Stimulated activated CD4-positive, alpha-beta T cell treated with anti-CD3 and anti-CD28 coated beads, Interleukin-15, amount 100 ng/mL, for 1 hour (primary cell): ENCODE data around the gene QKI.

ENCODE experiments used
- DNase-seq, 2 donors: peaks; one replicate each; pipeline ENCODE4 v3.0.0-alpha.2; 2020; ENCODE audit warnings: low read depth in 1 of 2, low spot score in 1 of 2

QKI gene

GRCh38 chr6:163527291-163527690 is 112.8 kb downstream of the QKI start:
- no peak for DNase-seq

GRCh38 chr6:163529605-163530004 is 115.1 kb downstream of the QKI start:
- DNase-seq: no peak

- DNase-seq: no peak
These were observed 115.9 kb downstream of the QKI start for GRCh38 chr6:163530406-163530805.

- DNase-seq: no peak
These were observed 116.6 kb downstream of the QKI start for GRCh38 chr6:163531122-163531521.

GRCh38 chr6:163532526-163533078 is 118.1 kb downstream of the QKI start:
- no peak for DNase-seq

GRCh38 chr6:163533443-163533842 is 118.9 kb downstream of the QKI start:
- no peak for DNase-seq

- DNase-seq: no peak
These were observed 122.3 kb downstream of the QKI start for GRCh38 chr6:163536770-163537169.

- no peak for DNase-seq
These were observed 123.8 kb downstream of the QKI start for GRCh38 chr6:163538331-163538730.

- DNase-seq: no peak
These were observed 124.7 kb downstream of the QKI start for GRCh38 chr6:163539101-163539762.

GRCh38 chr6:163543321-163543720 is 128.8 kb downstream of the QKI start:
- DNase-seq: no peak

- DNase-seq: no peak
These were observed 130.9 kb downstream of the QKI start for GRCh38 chr6:163545370-163545769.

- DNase-seq: no peak
These were observed 132.8 kb downstream of the QKI start for GRCh38 chr6:163547287-163547686.

- no peak for DNase-seq
These were observed 134.1 kb downstream of the QKI start for GRCh38 chr6:163548624-163549023.

- DNase-seq: no peak
These were observed 139.5 kb downstream of the QKI start for GRCh38 chr6:163554032-163554431.

- peak; percentile 22 to 37 for DNase-seq
These were observed 140.1 kb downstream of the QKI start for GRCh38 chr6:163554663-163555062.

GRCh38 chr6:163559661-163560060 is 145.1 kb downstream of the QKI start:
- no peak for DNase-seq

GRCh38 chr6:163563318-163563717 is 148.8 kb downstream of the QKI start:
- no peak for DNase-seq

GRCh38 chr6:163564534-163564933 is 150.0 kb downstream of the QKI start:
- DNase-seq: no peak

GRCh38 chr6:163565140-163565539 is 150.6 kb downstream of the QKI start:
- DNase-seq: no peak

GRCh38 chr6:163566056-163566455 is 151.5 kb downstream of the QKI start:
- no peak for DNase-seq

- DNase-seq: no peak
These were observed 153.8 kb downstream of the QKI start for GRCh38 chr6:163568275-163568674.

GRCh38 chr6:163570579-163571231 is 156.2 kb downstream of the QKI start:
- DNase-seq: no peak

- DNase-seq: no peak
These were observed 157.2 kb downstream of the QKI start for GRCh38 chr6:163571730-163572129.
